Activated CD4-positive, alpha-beta T cell treated with anti-CD3 and anti-CD28 coated beads for 36 hours (primary cell): Measurements from ENCODE around the gene REXO1. TPM values are rescaled to one million over a fixed set of nuclear protein-coding genes. Genes with fewer than 3 reads are reported as not detected.
"Not testable (repeated sequence)": the region's sequence is repeated elsewhere in the genome, so short reads cannot be mapped to it uniquely, and the experiment has no call there.

Source experiments
- ATAC-seq: fragments of 200-7000 bp; cut with Tn5 transposase; one replicate; pipeline ENCODE4 v1.10.0; 2021; ENCODE audit warnings: mild to moderate bottlenecking, moderate library complexity
- CTCF ChIA-PET: fragments of 350-600 bp; sonication (Branson Sonifier 250); formaldehyde crosslinking; loops from one replicate; lab custom pipeline; 2021; ENCODE audit warnings: antibody characterized with exemption; lab: Charles Lee
- POLR2A ChIA-PET: fragments of 350-600 bp; sonication (Branson Sonifier 250); formaldehyde crosslinking; loops from one replicate; lab custom pipeline; 2021; ENCODE audit warnings: antibody characterized with exemption, inconsistent platforms; lab: Charles Lee
- DNase-seq: peaks from one replicate; pipeline ENCODE4 v3.0.0-alpha.2; 2020
- H3K27ac Mint-ChIP-seq: one replicate; pipeline ENCODE4 v1.8.0; 2021; ENCODE audit warnings: mixed read lengths
- H3K27me3 Mint-ChIP-seq: one replicate; pipeline ENCODE4 v1.8.0; 2021; ENCODE audit warnings: mixed read lengths
- H3K36me3 Mint-ChIP-seq: one replicate; pipeline ENCODE4 v1.8.0; 2021; ENCODE audit warnings: low read depth, mixed read lengths
- H3K4me1 Mint-ChIP-seq: one replicate; pipeline ENCODE4 v1.8.0; 2021; ENCODE audit warnings: mixed read lengths
- H3K4me3 Mint-ChIP-seq: one replicate; pipeline ENCODE4 v1.8.0; 2021; ENCODE audit warnings: mild to moderate bottlenecking, moderate library complexity, mixed read lengths
- H3K9me3 Mint-ChIP-seq: one replicate; pipeline ENCODE4 v1.8.0; 2021; ENCODE audit warnings: low read depth, mixed read lengths
- intact Hi-C, 2 experiments: fragments of 100-400 bp; cut with DNase I in 1 of 2; cut with micrococcal nuclease in 1 of 2; formaldehyde crosslinking; loops; one replicate each; pipeline versions ENCODE4 v1.14.2 to v1.15.1; 2022 to 2024; cut with DNase I, micrococcal nuclease
- total RNA-seq, 2 experiments: library from RNA; stranded (reverse); gene quantifications; one replicate each; pipeline ENCODE4 v1.2.3, GENCODE V29; 2021

Gene REXO1
- total RNA-seq = 10 to 100 TPM; 39.3 to 49.8 TPM

DNA sequence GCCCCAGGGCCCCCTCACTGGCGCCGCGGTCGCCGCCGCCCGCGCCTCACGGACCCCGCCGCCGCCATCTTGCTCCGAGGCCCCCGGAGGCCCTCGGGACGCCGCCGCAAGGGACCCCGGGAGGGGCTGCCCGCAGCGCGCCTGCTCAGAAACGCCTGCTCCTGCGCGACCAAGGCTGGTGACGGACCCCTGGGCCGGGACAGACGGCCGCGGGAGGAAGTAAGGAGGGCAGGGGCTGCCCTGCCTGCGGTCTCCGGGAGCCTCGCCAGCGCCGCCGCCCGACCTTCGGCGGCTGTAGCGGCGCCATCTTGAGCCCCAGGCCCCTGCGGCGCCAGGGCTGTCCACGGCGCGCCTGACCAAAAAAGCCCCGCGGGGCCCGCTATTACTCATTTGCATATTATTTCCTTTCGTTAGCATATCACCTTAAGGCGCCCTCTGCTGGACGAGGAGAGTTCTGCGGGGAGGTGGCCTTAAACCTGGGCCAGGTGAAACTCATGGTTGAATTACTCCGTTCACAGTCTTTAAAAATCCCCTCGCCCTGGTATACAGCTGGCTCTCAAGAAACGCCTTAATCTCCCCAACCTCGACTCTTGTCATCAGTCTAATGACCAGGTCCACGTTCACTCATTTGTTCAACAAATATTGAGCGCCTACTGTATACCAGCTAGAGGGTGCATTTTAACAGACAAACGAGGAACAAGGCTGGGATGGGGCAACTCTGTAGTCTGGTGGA, at the start of gene REXO1:
REXO1 (minus strand) TSS at position 85 of the 733 bp plus-strand sequence. CDS start 125 bp downstream, outside the sequence.
- H3K4me1 Mint-ChIP-seq = peaks cover 65% of the 10 kb centered on the region
- peak within 1 kb of the TSS; percentile 92 for H3K4me3 Mint-ChIP-seq
- ChIA-PET CTCF (interaction anchor here (1.0 to 1.7 kb wide), 2 partner anchors 11 to 28 kb away, joined by 3 to 9 read pairs; no protein-coding TSS in a partner anchor), POLR2A (interaction anchor here (0.6 kb wide), 1 partner anchor 1535 kb away, joined by 3 read pairs; no protein-coding TSS in a partner anchor)
- DNase-seq (peak; percentile 98), ATAC-seq (peak; percentile 72)
- intact Hi-C loops = loop anchor here (1.0 to 2.0 kb wide), 9 partner anchors 14 to 465 kb away; partner anchors contain the start of genes ADAT3 (in 1 of the 2), ATP8B3 (in 1 of the 2), CSNK1G2 (in 1 of the 2) and KLF16 (in 1 of the 2)
- peak within 1 kb of the TSS; percentile 88 for H3K27ac Mint-ChIP-seq
- no peaks in the 10 kb centered on the region for H3K27me3 Mint-ChIP-seq
- H3K9me3 Mint-ChIP-seq = no peaks in the 10 kb centered on the region
- H3K36me3 Mint-ChIP-seq = peaks cover 13% of the 10 kb centered on the region

- H3K4me1 Mint-ChIP-seq = peaks cover 32% of the 10 kb centered on the region
- H3K9me3 Mint-ChIP-seq = no peaks in the 10 kb centered on the region
- peak overlapping the region; percentile 95 for H3K27ac Mint-ChIP-seq
- no peak for DNase-seq
- ChIA-PET CTCF (interaction anchor here (0.7 to 1.8 kb wide), 4 partner anchors 11 to 59 kb away, joined by 3 to 5 read pairs (median 4); partner anchors contain the start of gene ABHD17A), POLR2A (interaction anchor here (0.6 to 1.6 kb wide), 3 partner anchors 20 to 582 kb away, joined by 3 to 8 read pairs (median 5); no protein-coding TSS in a partner anchor)
- ATAC-seq = no peak
- peak overlapping the region; percentile 77 for H3K4me3 Mint-ChIP-seq
- no peaks in the 10 kb centered on the region for H3K27me3 Mint-ChIP-seq
- H3K36me3 Mint-ChIP-seq = no peaks in the 10 kb centered on the region
- intact Hi-C loops = no loop called here
Observed at GRCh38 chr19:1896508-1896907, 48.2 kb upstream of the REXO1 start.

- H3K36me3 Mint-ChIP-seq = no peaks in the 10 kb centered on the region
- ChIA-PET CTCF (no interaction called here), POLR2A (no interaction called here)
- H3K27ac Mint-ChIP-seq = no peak overlapping the region
- ATAC-seq = no peak
- no peak overlapping the region for H3K4me3 Mint-ChIP-seq
- no peak for DNase-seq
- H3K4me1 Mint-ChIP-seq = peaks cover 32% of the 10 kb centered on the region
- intact Hi-C loops = no loop called here
- no peaks in the 10 kb centered on the region for H3K9me3 Mint-ChIP-seq
- no peaks in the 10 kb centered on the region for H3K27me3 Mint-ChIP-seq
Observed at GRCh38 chr19:1893791-1894190, 45.5 kb upstream of the REXO1 start.

DNA sequence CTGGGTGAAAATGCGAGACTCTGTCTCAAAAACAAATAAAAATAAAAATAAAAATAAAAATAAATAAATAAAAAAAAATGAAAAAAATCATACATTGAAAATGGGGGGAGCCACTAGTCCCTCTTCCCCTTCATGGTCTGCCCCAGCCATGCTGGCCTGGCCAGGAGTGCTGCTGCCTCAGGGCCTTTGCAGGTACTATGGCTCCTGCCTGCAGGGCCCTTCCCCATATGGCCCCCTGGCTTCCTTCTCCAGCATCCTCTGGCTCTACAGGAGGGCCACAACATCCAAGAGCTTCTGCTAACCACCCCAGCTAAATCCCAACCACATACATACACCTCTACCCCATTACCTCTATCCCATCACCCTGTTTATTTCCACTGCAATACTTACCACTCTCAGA, 41.6 kb upstream of the REXO1 start:
- ChIA-PET POLR2A (no interaction called here), CTCF (interaction anchor here (0.5 to 1.0 kb wide), 2 partner anchors 13 to 52 kb away, joined by 3 to 5 read pairs; no protein-coding TSS in a partner anchor)
- intact Hi-C loops = no loop called here
- Mint-ChIP-seq H3K27ac (peak overlapping the region; percentile 22), H3K4me3 (no peak overlapping the region), H3K27me3 (no peaks in the 10 kb centered on the region), H3K36me3 (no peaks in the 10 kb centered on the region), H3K4me1 (peaks cover 8% of the 10 kb centered on the region), H3K9me3 (no peaks in the 10 kb centered on the region)
- ATAC-seq (no peak), DNase-seq (no peak)

GRCh38 chr19:1888385-1888784, 40.1 kb upstream of the REXO1 start:
- Mint-ChIP-seq H3K4me3 (no peak overlapping the region), H3K9me3 (no peaks in the 10 kb centered on the region), H3K36me3 (peaks cover 9% of the 10 kb centered on the region), H3K27me3 (no peaks in the 10 kb centered on the region), H3K27ac (no peak overlapping the region), H3K4me1 (peaks cover 13% of the 10 kb centered on the region)
- ChIA-PET POLR2A (no interaction called here), CTCF (no interaction called here)
- ATAC-seq (no peak), DNase-seq (no peak)
- intact Hi-C loops = no loop called here

DNA sequence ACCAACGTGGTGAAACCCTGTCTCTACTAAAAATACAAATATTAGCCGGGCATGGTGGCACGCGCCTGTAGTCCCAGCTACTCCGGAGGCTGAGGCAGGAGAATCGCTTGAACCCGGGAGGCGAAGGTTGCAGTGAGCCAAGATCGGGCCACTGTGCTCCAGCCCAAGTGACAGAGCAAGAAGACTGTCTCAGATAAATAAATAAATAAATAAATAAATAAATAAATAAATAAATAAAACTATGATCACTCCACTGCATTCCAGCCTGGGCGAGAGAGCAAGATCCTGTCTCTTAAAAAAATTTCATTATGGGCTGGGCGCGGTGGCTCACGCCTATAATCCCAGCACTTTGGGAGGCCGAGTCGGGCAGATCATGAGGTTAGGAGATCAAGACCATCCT, 38.1 kb upstream of the REXO1 start:
- CTCF ChIA-PET = interaction anchor here (1.3 kb wide), 1 partner anchor 10 kb away, joined by 4 read pairs; no protein-coding TSS in a partner anchor
- H3K36me3 Mint-ChIP-seq = peaks cover 15% of the 10 kb centered on the region
- intact Hi-C loops, H3K4me3 Mint-ChIP-seq, H3K27ac Mint-ChIP-seq, DNase-seq, ATAC-seq, H3K9me3 Mint-ChIP-seq, H3K27me3 Mint-ChIP-seq: not testable (repeated sequence)
- H3K4me1 Mint-ChIP-seq = peaks cover 28% of the 10 kb centered on the region
- POLR2A ChIA-PET = interaction anchor here (0.6 kb wide), 1 partner anchor 190 kb away, joined by 5 read pairs; no protein-coding TSS in a partner anchor

- H3K27me3 Mint-ChIP-seq, H3K9me3 Mint-ChIP-seq: not testable (repeated sequence)
- intact Hi-C loops = loop anchor here (1.0 kb wide), 4 partner anchors 9 to 21 kb away; partner anchors contain the start of genes ADAT3 (in 2 of the 2) and SCAMP4 (in 2 of the 2)
- peak within 1 kb of the TSS; percentile 98 for H3K27ac Mint-ChIP-seq
- ChIA-PET POLR2A (interaction anchor here (0.6 to 1.8 kb wide), 3 partner anchors 9 to 617 kb away, joined by 3 to 5 read pairs (median 4); no protein-coding TSS in a partner anchor), CTCF (interaction anchor here (0.6 to 1.6 kb wide), 4 partner anchors 9 to 98 kb away, joined by 3 to 4 read pairs (median 4); no protein-coding TSS in a partner anchor)
- DNase-seq = peak; percentile 98
- peaks cover 15% of the 10 kb centered on the region for H3K36me3 Mint-ChIP-seq
- peaks cover 29% of the 10 kb centered on the region for H3K4me1 Mint-ChIP-seq
- H3K4me3 Mint-ChIP-seq = peak within 1 kb of the TSS; percentile 97
- ATAC-seq = peak; percentile 80
Observed at GRCh38 chr19:1885398-1886119, 37.3 kb upstream of the REXO1 start, which contains the start of gene ABHD17A. TSS of gene ABHD17A (minus strand) at chr19:1885496. CDS start at chr19:1881566, 3,930 bp downstream.

GRCh38 chr19:1884719-1885334, 36.5 kb upstream of the REXO1 start:
- ATAC-seq (peak; percentile 1), DNase-seq (peak; percentile 32)
- intact Hi-C loops = loop anchor here (1.0 to 5.0 kb wide), 5 partner anchors 9 to 267 kb away; partner anchors contain the start of genes ADAT3 (in 2 of the 2), SCAMP4 (in 2 of the 2) and AP3D1 (in 1 of the 2)
- Mint-ChIP-seq H3K27me3 (no peaks in the 10 kb centered on the region), H3K27ac (peak overlapping the region; percentile 98), H3K9me3 (no peaks in the 10 kb centered on the region), H3K36me3 (peaks cover 15% of the 10 kb centered on the region), H3K4me1 (peaks cover 31% of the 10 kb centered on the region), H3K4me3 (peak overlapping the region; percentile 97)
- POLR2A ChIA-PET = interaction anchor here (0.6 to 1.8 kb wide), 2 partner anchors 8 to 616 kb away, joined by 3 to 4 read pairs; no protein-coding TSS in a partner anchor
- CTCF ChIA-PET = interaction anchor here (0.6 to 1.6 kb wide), 4 partner anchors 9 to 97 kb away, joined by 3 to 4 read pairs (median 4); no protein-coding TSS in a partner anchor

DNA sequence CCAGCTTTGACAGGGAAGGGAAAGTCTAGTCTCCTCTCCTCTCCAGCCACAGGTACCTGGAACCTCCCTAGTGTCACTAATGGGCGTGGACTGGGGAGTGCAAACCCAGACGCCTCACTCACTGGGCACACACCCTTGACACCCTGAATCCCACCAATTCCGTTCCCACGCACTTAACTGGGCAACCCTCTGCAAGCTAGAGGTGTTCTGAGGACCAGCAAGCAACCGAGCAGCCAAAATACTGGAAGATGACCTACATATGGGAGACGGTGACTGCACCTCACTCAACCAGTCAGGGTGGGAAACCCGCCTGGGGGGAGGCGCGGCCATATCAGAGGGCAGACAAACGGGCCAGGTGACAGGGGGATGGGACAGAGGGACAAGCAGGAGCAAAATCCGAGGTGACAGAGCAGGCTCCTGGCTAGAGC, 36.0 kb upstream of the REXO1 start:
- ATAC-seq (peak; percentile 15), DNase-seq (no peak)
- ChIA-PET POLR2A (interaction anchor here (1.8 kb wide), 1 partner anchor 8 kb away, joined by 4 read pairs; no protein-coding TSS in a partner anchor), CTCF (interaction anchor here (1.6 kb wide), 1 partner anchor 8 kb away, joined by 4 read pairs; no protein-coding TSS in a partner anchor)
- H3K27ac Mint-ChIP-seq = peak overlapping the region; percentile 98
- H3K36me3 Mint-ChIP-seq = peaks cover 15% of the 10 kb centered on the region
- H3K4me3 Mint-ChIP-seq = peak overlapping the region; percentile 97
- H3K9me3 Mint-ChIP-seq = no peaks in the 10 kb centered on the region
- H3K27me3 Mint-ChIP-seq = no peaks in the 10 kb centered on the region
- peaks cover 31% of the 10 kb centered on the region for H3K4me1 Mint-ChIP-seq
- intact Hi-C loops = loop anchor here in 1 of 2 experiments (5.0 kb wide), 1 partner anchor 268 kb away; the partner anchor contains the start of gene AP3D1

DNA sequence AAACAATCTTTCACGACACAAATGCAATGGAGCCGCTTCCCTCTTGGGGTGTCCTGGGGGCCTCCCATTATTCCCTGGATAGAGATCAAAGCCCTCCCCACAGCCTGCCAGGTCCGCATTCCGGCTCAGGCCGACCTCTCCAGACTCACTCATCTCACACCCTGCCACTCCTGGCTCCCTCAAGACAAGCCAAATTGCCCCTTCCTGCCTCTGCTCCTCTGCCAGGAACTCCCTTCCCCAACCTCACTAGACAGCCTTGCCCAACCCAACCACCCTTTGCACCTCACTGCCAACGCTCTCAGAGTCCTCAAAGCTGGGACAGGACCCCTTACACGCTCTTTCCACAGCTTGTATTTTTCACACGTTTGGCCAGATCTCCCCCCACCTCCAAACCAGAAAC, 35.5 kb upstream of the REXO1 start:
- intact Hi-C loops = loop anchor here in 1 of 2 experiments (5.0 kb wide), 1 partner anchor 269 kb away; the partner anchor contains the start of gene AP3D1
- peak overlapping the region; percentile 97 for H3K4me3 Mint-ChIP-seq
- peaks cover 31% of the 10 kb centered on the region for H3K4me1 Mint-ChIP-seq
- ATAC-seq (peak; percentile 12), DNase-seq (peak; percentile 37)
- POLR2A ChIA-PET = interaction anchor here (1.8 kb wide), 1 partner anchor 7 kb away, joined by 4 read pairs; no protein-coding TSS in a partner anchor
- peak overlapping the region; percentile 98 for H3K27ac Mint-ChIP-seq
- no peaks in the 10 kb centered on the region for H3K9me3 Mint-ChIP-seq
- no peaks in the 10 kb centered on the region for H3K27me3 Mint-ChIP-seq
- CTCF ChIA-PET = interaction anchor here (0.7 to 1.6 kb wide), 2 partner anchors 8 to 60 kb away, joined by 4 read pairs; no protein-coding TSS in a partner anchor
- peaks cover 15% of the 10 kb centered on the region for H3K36me3 Mint-ChIP-seq
